HUES48 (cell line): ENCODE data around the gene ORC3.

Source experiments
- H3K27ac ChIP-seq: one replicate; pipeline ENCODE4 v1.7.0; 2013; ENCODE audit warnings: low read depth, low read length, inconsistent platforms
- H3K27me3 ChIP-seq: 2 replicates; pipeline ENCODE4 v1.6.1; 2013; ENCODE audit warnings: mild to moderate bottlenecking, low read length; ENCODE audit not compliant: control insufficient read depth, insufficient read depth
- H3K36me3 ChIP-seq: 2 replicates; pipeline ENCODE4 v1.6.1; 2013; ENCODE audit warnings: low read length; ENCODE audit not compliant: control insufficient read depth, insufficient read depth
- H3K4me1 ChIP-seq: 2 replicates; pipeline ENCODE4 v1.6.1; 2013; ENCODE audit warnings: mild to moderate bottlenecking, low read length; ENCODE audit not compliant: control insufficient read depth, insufficient read depth
- H3K4me3 ChIP-seq: 2 replicates; pipeline ENCODE4 v1.5.1; 2013; ENCODE audit warnings: mild to moderate bottlenecking, low read depth, low read length
- H3K9ac ChIP-seq: 2 replicates; pipeline ENCODE4 v1.6.1; 2013; ENCODE audit warnings: mild to moderate bottlenecking, low read depth, low read length, moderate library complexity
- H3K9me3 ChIP-seq: 2 replicates; pipeline ENCODE4 v1.6.1; 2013; ENCODE audit warnings: low read length; ENCODE audit not compliant: control insufficient read depth, insufficient read depth

Gene ORC3

GRCh38 chr6:87639373-87639772 is 49.4 kb downstream of the ORC3 start:
- H3K9ac ChIP-seq: no peak overlapping the region
- peaks cover 55% of the 10 kb centered on the region for H3K36me3 ChIP-seq
- H3K27ac ChIP-seq: no peak overlapping the region
- no peak overlapping the region for H3K4me3 ChIP-seq
- H3K4me1 ChIP-seq: no peaks in the 10 kb centered on the region
- no peaks in the 10 kb centered on the region for H3K27me3 ChIP-seq
- no peaks in the 10 kb centered on the region for H3K9me3 ChIP-seq

GRCh38 chr6:87641065-87641692 is 51.2 kb downstream of the ORC3 start:
- Histone ChIP-seq H3K27ac (no peak overlapping the region), H3K36me3 (peaks cover 41% of the 10 kb centered on the region), H3K9ac (no peak overlapping the region), H3K4me1 (no peaks in the 10 kb centered on the region), H3K4me3 (no peak overlapping the region), H3K27me3 (no peaks in the 10 kb centered on the region), H3K9me3 (no peaks in the 10 kb centered on the region)

GRCh38 chr6:87645080-87645479 is 55.1 kb downstream of the ORC3 start:
- Histone ChIP-seq H3K4me3 (no peak overlapping the region), H3K27ac (no peak overlapping the region), H3K9ac (no peak overlapping the region), H3K9me3 (no peaks in the 10 kb centered on the region), H3K4me1 (no peaks in the 10 kb centered on the region), H3K27me3 (no peaks in the 10 kb centered on the region), H3K36me3 (peaks cover 12% of the 10 kb centered on the region)

GRCh38 chr6:87653074-87653962 is 63.4 kb downstream of the ORC3 start:
- no peaks in the 10 kb centered on the region for H3K27me3 ChIP-seq
- H3K4me1 ChIP-seq: peaks cover 26% of the 10 kb centered on the region
- H3K27ac ChIP-seq: peak overlapping the region; percentile 57
- peak overlapping the region; percentile 2; the same call in 1 of the 2 replicates for H3K9ac ChIP-seq
- peaks cover 35% of the 10 kb centered on the region for H3K36me3 ChIP-seq
- H3K9me3 ChIP-seq: no peaks in the 10 kb centered on the region
- no peak overlapping the region; the same call in 1 of the 2 replicates for H3K4me3 ChIP-seq

- Histone ChIP-seq H3K27me3 (no peaks in the 10 kb centered on the region), H3K4me3 (no peak overlapping the region; the same call in 1 of the 2 replicates), H3K9me3 (no peaks in the 10 kb centered on the region), H3K27ac (peak overlapping the region; percentile 57), H3K4me1 (peaks cover 26% of the 10 kb centered on the region), H3K36me3 (peaks cover 34% of the 10 kb centered on the region), H3K9ac (peak overlapping the region; percentile 2; the same call in 1 of the 2 replicates)
Measured at GRCh38 chr6:87654122-87654521, 64.2 kb downstream of the ORC3 start.

GRCh38 chr6:87654875-87655454 is 65.0 kb downstream of the ORC3 start:
- H3K36me3 ChIP-seq: peaks cover 35% of the 10 kb centered on the region
- H3K27ac ChIP-seq: no peak overlapping the region

GRCh38 chr6:87655824-87656223 is 65.9 kb downstream of the ORC3 start:
- H3K36me3 ChIP-seq: peaks cover 42% of the 10 kb centered on the region
- H3K9me3 ChIP-seq: no peaks in the 10 kb centered on the region
- no peaks in the 10 kb centered on the region for H3K27me3 ChIP-seq
- H3K9ac ChIP-seq: no peak overlapping the region
- H3K27ac ChIP-seq: no peak overlapping the region
- no peak overlapping the region for H3K4me3 ChIP-seq
- H3K4me1 ChIP-seq: peaks cover 26% of the 10 kb centered on the region

More at GRCh38 chr6:87654875-87655454, 65.0 kb downstream of the ORC3 start:
- Histone ChIP-seq H3K9ac (no peak overlapping the region), H3K9me3 (no peaks in the 10 kb centered on the region), H3K4me1 (peaks cover 26% of the 10 kb centered on the region), H3K27me3 (no peaks in the 10 kb centered on the region), H3K4me3 (no peak overlapping the region)

GRCh38 chr6:87656857-87657256 is 66.9 kb downstream of the ORC3 start:
- H3K4me1 ChIP-seq: peaks cover 26% of the 10 kb centered on the region
- H3K27me3 ChIP-seq: no peaks in the 10 kb centered on the region
- no peaks in the 10 kb centered on the region for H3K9me3 ChIP-seq
- no peak overlapping the region for H3K9ac ChIP-seq
- H3K36me3 ChIP-seq: peaks cover 49% of the 10 kb centered on the region
- no peak overlapping the region for H3K4me3 ChIP-seq
- H3K27ac ChIP-seq: no peak overlapping the region

- no peaks in the 10 kb centered on the region for H3K27me3 ChIP-seq
Measured at GRCh38 chr6:87658516-87658915, 68.6 kb downstream of the ORC3 start.

GRCh38 chr6:87660226-87660911 is 70.4 kb downstream of the ORC3 start:
- no peak overlapping the region for H3K9ac ChIP-seq
- H3K9me3 ChIP-seq: no peaks in the 10 kb centered on the region
- no peaks in the 10 kb centered on the region for H3K27me3 ChIP-seq
- peaks cover 64% of the 10 kb centered on the region for H3K36me3 ChIP-seq
- no peaks in the 10 kb centered on the region for H3K4me1 ChIP-seq
- no peak overlapping the region for H3K4me3 ChIP-seq
- no peak overlapping the region for H3K27ac ChIP-seq

More at GRCh38 chr6:87658516-87658915, 68.6 kb downstream of the ORC3 start:
- no peak overlapping the region for H3K27ac ChIP-seq
- peaks cover 11% of the 10 kb centered on the region for H3K4me1 ChIP-seq
- H3K36me3 ChIP-seq: peaks cover 61% of the 10 kb centered on the region
- no peak overlapping the region for H3K4me3 ChIP-seq
- H3K9ac ChIP-seq: no peak overlapping the region
- H3K9me3 ChIP-seq: no peaks in the 10 kb centered on the region
